Skeletal muscle cell (primary cell): ENCODE measurements around the gene ATXN3.

Experiments used
- DNase-seq: peaks from one replicate; pipeline ENCODE4 v3.0.0-alpha.2; 2010; ENCODE audit warnings: low read depth
- H3K4me3 ChIP-seq: 2 replicates; pipeline ENCODE4 v1.5.1; 2011; ENCODE audit warnings: low read depth, mild to moderate bottlenecking, control low read depth, low read length, moderate library complexity

ATXN3 gene

GRCh38 chr14:92106143-92106926, at the start of gene ATXN3:
TSS of gene ATXN3 (minus strand) at chr14:92106582. CDS start at chr14:92106552, 30 bp downstream.
- peak; percentile 98 for DNase-seq
- H3K4me3 ChIP-seq: peak within 1 kb of the TSS; percentile 89

GRCh38 chr14:92154283-92154942, 48.0 kb upstream of the ATXN3 start:
- H3K4me3 ChIP-seq: no peak overlapping the region
- DNase-seq: no peak

- H3K4me3 ChIP-seq: no peak overlapping the region
- no peak for DNase-seq
These were observed 47.2 kb upstream of the ATXN3 start for GRCh38 chr14:92153581-92153980.

- no peak overlapping the region for H3K4me3 ChIP-seq
- DNase-seq: no peak
These were observed 38.3 kb upstream of the ATXN3 start for GRCh38 chr14:92144708-92145107.

GRCh38 chr14:92143962-92144361, 37.6 kb upstream of the ATXN3 start:
- no peak for DNase-seq
- H3K4me3 ChIP-seq: no peak overlapping the region

GRCh38 chr14:92143309-92143708, 36.9 kb upstream of the ATXN3 start:
- no peak overlapping the region for H3K4me3 ChIP-seq
- no peak for DNase-seq

- H3K4me3 ChIP-seq: no peak overlapping the region
- no peak for DNase-seq
These were observed 28.9 kb upstream of the ATXN3 start for GRCh38 chr14:92135269-92135668.

GRCh38 chr14:92134456-92134855, 28.1 kb upstream of the ATXN3 start:
- no peak for DNase-seq
- no peak overlapping the region for H3K4me3 ChIP-seq

- no peak for DNase-seq
- H3K4me3 ChIP-seq: peak overlapping the region; percentile 94
These were observed 16.4 kb upstream of the ATXN3 start for GRCh38 chr14:92122761-92123160.

GRCh38 chr14:92122351-92122677, 15.9 kb upstream of the ATXN3 start:
- DNase-seq: no peak
- peak overlapping the region; percentile 94 for H3K4me3 ChIP-seq

- DNase-seq: peak; percentile 31
These were observed 15.4 kb upstream of the ATXN3 start, which contains the start of the genes CPSF2 and NDUFB1 for GRCh38 chr14:92121670-92122350. TSS of gene CPSF2 (plus strand) at chr14:92121969. CDS start at chr14:92130985, 9,016 bp downstream. TSS of gene NDUFB1 (minus strand) at chr14:92121706. CDS start at chr14:92117637, 4,069 bp downstream.

GRCh38 chr14:92121207-92121669, 14.9 kb upstream of the ATXN3 start:
- peak overlapping the region; percentile 94 for H3K4me3 ChIP-seq
- DNase-seq: peak; percentile 6

More at GRCh38 chr14:92121670-92122350, 15.4 kb upstream of the ATXN3 start, which contains the start of the genes CPSF2 and NDUFB1:
- peak within 1 kb of the TSS; percentile 94 for H3K4me3 ChIP-seq

- DNase-seq: no peak
- H3K4me3 ChIP-seq: no peak overlapping the region
These were observed 3.1 kb upstream of the ATXN3 start for GRCh38 chr14:92109490-92109889.

GRCh38 chr14:92108345-92109254, 2.2 kb upstream of the ATXN3 start:
- H3K4me3 ChIP-seq: no peak overlapping the region
- no peak for DNase-seq

- peak overlapping the region; percentile 89 for H3K4me3 ChIP-seq
- DNase-seq: no peak
These were observed 564 bp downstream of the ATXN3 start for GRCh38 chr14:92105893-92106142.

- peak; percentile 7 for DNase-seq
- peak overlapping the region; percentile 89 for H3K4me3 ChIP-seq
These were observed 1.1 kb downstream of the ATXN3 start for GRCh38 chr14:92105073-92105892.

GRCh38 chr14:92103363-92103989, 2.9 kb downstream of the ATXN3 start:
- no peak overlapping the region for H3K4me3 ChIP-seq
- no peak for DNase-seq

- DNase-seq: no peak
- no peak overlapping the region for H3K4me3 ChIP-seq
These were observed 6.6 kb downstream of the ATXN3 start for GRCh38 chr14:92099802-92100201.
